Measurements from ENCODE around the gene GPC5. TPM values are rescaled to one million over a fixed set of nuclear protein-coding genes. Genes with fewer than 3 reads are reported as not detected.

Gene GPC5
- total and polyA plus RNA-seq, 4 donors = 0.51 to 22.4 (median 2.0) TPM

DNA sequence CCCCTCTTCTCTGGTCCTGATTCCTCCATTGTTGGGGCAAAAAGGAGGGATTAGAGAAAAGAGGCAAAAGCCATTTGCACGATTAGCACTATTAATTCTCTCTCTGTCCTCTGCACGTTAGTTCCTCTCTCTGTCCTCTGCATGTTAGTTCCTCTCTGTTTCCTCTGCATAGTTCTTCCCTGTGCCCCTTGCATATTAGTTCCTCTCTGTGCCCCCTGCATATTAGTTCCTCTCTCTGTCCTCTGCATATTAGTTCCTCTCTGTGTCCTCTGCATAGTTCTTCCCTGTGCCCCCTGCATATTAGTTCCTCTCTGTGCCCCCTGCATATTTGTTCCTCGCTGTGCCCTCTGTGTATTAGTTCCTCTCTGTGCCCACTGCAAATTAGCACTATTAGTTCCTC is 981.0 kb downstream of the GPC5 start:
- Histone ChIP-seq H3K4me3 (ENCODE audit: low read depth in 1 of 3, low read length in 3 of 3) (no peak overlapping the region), H3K9ac (ENCODE audit: low read depth in 1 of 2, low read length in 2 of 2) (no peak overlapping the region), H3K36me3 (ENCODE audit: control insufficient read depth in 4 of 4, insufficient read depth in 3 of 4, low read depth in 1 of 4, low read length in 3 of 4) (no peaks in the 10 kb centered on the region), H3K9me3 (ENCODE audit: control insufficient read depth in 4 of 4, low read length in 3 of 4) (no peaks in the 10 kb centered on the region), H3K27me3 (ENCODE audit: control insufficient read depth in 4 of 4, insufficient read depth in 4 of 4, low read length in 3 of 4) (no peaks in the 10 kb centered on the region), H3K4me1 (ENCODE audit: control insufficient read depth in 4 of 4, insufficient read depth in 4 of 4, low read length in 3 of 4) (no peaks in the 10 kb centered on the region), H3K27ac (ENCODE audit: low read depth in 1 of 2, low read length in 2 of 2) (no peak overlapping the region)
- 85% methylated on average over 3 of the region's 3 CpGs for WGBS
- no peak for DNase-seq (ENCODE audit: low spot score)
- no peak for TF ChIP-seq RAD21 (IDR thresholded peaks at IDR 0.05)
- no peak for TF ChIP-seq FOXA2 (IDR thresholded peaks at IDR 0.05)
- no peak for TF ChIP-seq SP1 (IDR thresholded peaks at IDR 0.05)
- no peak for TF ChIP-seq HNF4A (conservative IDR thresholded peaks at IDR 0.05)
- no peak for TF ChIP-seq GABPA (IDR thresholded peaks at IDR 0.05 in 1 of 2, conservative IDR thresholded peaks at IDR 0.05 in 1 of 2)
- no peak for TF ChIP-seq YY1 (IDR thresholded peaks at IDR 0.05)
- TF ChIP-seq TAF1 (conservative IDR thresholded peaks at IDR 0.05) = no peak

GRCh38 chr13:92384410-92384809 is 986.0 kb downstream of the GPC5 start:
- H3K4me3 ChIP-seq (ENCODE audit: low read depth in 1 of 3, low read length in 3 of 3) = no peak overlapping the region
- no peaks in the 10 kb centered on the region for H3K27me3 ChIP-seq (ENCODE audit: control insufficient read depth in 4 of 4, insufficient read depth in 4 of 4, low read length in 3 of 4)
- H3K4me1 ChIP-seq (ENCODE audit: control insufficient read depth in 4 of 4, insufficient read depth in 4 of 4, low read length in 3 of 4) = peaks cover 0 to 1% (median 0%) of the 10 kb centered on the region in 4 donors
- DNase-seq (ENCODE audit: low spot score) = no peak
- H3K9ac ChIP-seq (ENCODE audit: low read depth in 1 of 2, low read length in 2 of 2) = no peak overlapping the region
- H3K27ac ChIP-seq (ENCODE audit: low read depth in 1 of 2, low read length in 2 of 2) = no peak overlapping the region
- 84% methylated on average over 5 of the region's 5 CpGs for WGBS
- no peak for TF ChIP-seq HNF4A (conservative IDR thresholded peaks at IDR 0.05)
- TF ChIP-seq, protein P1, sequence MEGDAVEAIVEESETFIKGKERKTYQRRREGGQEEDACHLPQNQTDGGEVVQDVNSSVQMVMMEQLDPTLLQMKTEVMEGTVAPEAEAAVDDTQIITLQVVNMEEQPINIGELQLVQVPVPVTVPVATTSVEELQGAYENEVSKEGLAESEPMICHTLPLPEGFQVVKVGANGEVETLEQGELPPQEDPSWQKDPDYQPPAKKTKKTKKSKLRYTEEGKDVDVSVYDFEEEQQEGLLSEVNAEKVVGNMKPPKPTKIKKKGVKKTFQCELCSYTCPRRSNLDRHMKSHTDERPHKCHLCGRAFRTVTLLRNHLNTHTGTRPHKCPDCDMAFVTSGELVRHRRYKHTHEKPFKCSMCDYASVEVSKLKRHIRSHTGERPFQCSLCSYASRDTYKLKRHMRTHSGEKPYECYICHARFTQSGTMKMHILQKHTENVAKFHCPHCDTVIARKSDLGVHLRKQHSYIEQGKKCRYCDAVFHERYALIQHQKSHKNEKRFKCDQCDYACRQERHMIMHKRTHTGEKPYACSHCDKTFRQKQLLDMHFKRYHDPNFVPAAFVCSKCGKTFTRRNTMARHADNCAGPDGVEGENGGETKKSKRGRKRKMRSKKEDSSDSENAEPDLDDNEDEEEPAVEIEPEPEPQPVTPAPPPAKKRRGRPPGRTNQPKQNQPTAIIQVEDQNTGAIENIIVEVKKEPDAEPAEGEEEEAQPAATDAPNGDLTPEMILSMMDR (IDR thresholded peaks at IDR 0.05; ENCODE audit: low read depth, low read length, missing input control) = no peak
- TF ChIP-seq EGR1 (IDR thresholded peaks at IDR 0.05; ENCODE audit: low read depth in 2 of 2) = no peak
- no peak for TF ChIP-seq JUND (IDR thresholded peaks at IDR 0.05)
- TF ChIP-seq ZBTB33 (IDR thresholded peaks at IDR 0.05) = no peak
- TF ChIP-seq FOXA1 (IDR thresholded peaks at IDR 0.05) = no peak
- no peak for TF ChIP-seq NR2F2 (IDR thresholded peaks at IDR 0.05)
- TF ChIP-seq GABPA (IDR thresholded peaks at IDR 0.05 in 1 of 2, conservative IDR thresholded peaks at IDR 0.05 in 1 of 2) = no peak
- TF ChIP-seq ATF3 (IDR thresholded peaks at IDR 0.05) = no peak
- TF ChIP-seq TAF1 (conservative IDR thresholded peaks at IDR 0.05) = no peak
- no peak for TF ChIP-seq YY1 (IDR thresholded peaks at IDR 0.05)
- TF ChIP-seq, protein P2, sequence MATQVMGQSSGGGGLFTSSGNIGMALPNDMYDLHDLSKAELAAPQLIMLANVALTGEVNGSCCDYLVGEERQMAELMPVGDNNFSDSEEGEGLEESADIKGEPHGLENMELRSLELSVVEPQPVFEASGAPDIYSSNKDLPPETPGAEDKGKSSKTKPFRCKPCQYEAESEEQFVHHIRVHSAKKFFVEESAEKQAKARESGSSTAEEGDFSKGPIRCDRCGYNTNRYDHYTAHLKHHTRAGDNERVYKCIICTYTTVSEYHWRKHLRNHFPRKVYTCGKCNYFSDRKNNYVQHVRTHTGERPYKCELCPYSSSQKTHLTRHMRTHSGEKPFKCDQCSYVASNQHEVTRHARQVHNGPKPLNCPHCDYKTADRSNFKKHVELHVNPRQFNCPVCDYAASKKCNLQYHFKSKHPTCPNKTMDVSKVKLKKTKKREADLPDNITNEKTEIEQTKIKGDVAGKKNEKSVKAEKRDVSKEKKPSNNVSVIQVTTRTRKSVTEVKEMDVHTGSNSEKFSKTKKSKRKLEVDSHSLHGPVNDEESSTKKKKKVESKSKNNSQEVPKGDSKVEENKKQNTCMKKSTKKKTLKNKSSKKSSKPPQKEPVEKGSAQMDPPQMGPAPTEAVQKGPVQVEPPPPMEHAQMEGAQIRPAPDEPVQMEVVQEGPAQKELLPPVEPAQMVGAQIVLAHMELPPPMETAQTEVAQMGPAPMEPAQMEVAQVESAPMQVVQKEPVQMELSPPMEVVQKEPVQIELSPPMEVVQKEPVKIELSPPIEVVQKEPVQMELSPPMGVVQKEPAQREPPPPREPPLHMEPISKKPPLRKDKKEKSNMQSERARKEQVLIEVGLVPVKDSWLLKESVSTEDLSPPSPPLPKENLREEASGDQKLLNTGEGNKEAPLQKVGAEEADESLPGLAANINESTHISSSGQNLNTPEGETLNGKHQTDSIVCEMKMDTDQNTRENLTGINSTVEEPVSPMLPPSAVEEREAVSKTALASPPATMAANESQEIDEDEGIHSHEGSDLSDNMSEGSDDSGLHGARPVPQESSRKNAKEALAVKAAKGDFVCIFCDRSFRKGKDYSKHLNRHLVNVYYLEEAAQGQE (IDR thresholded peaks at IDR 0.05) = no peak
- no peak for TF ChIP-seq RXRA (IDR thresholded peaks at IDR 0.05)
- TF ChIP-seq HNF4G (IDR thresholded peaks at IDR 0.05) = no peak
- TF ChIP-seq FOXA2 (IDR thresholded peaks at IDR 0.05) = no peak
- TF ChIP-seq, protein P3, sequence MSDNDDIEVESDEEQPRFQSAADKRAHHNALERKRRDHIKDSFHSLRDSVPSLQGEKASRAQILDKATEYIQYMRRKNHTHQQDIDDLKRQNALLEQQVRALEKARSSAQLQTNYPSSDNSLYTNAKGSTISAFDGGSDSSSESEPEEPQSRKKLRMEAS (IDR thresholded peaks at IDR 0.05) = no peak
- TF ChIP-seq SP1 (IDR thresholded peaks at IDR 0.05) = no peak
- no peaks in the 10 kb centered on the region for H3K36me3 ChIP-seq (ENCODE audit: control insufficient read depth in 4 of 4, insufficient read depth in 3 of 4, low read depth in 1 of 4, low read length in 3 of 4)
- no peaks in the 10 kb centered on the region for H3K9me3 ChIP-seq (ENCODE audit: control insufficient read depth in 4 of 4, low read length in 3 of 4)
